BE2C (cell line): ENCODE data around the gene RTTN.

Experiments used
- DNase-seq: peaks from one replicate; pipeline ENCODE4 v3.0.0-alpha.2; 2020
- H3K27me3 ChIP-seq: fragments of 250-450 bp; sonication (Bioruptor Pico); 2 replicates; pipeline ENCODE4 v1.5.1; 2020; ENCODE audit warnings: mild to moderate bottlenecking
- H3K36me3 ChIP-seq: fragments of 250-450 bp; sonication (Bioruptor Pico); 2 replicates; pipeline ENCODE4 v1.5.1; 2020; ENCODE audit warnings: mild to moderate bottlenecking
- H3K4me1 ChIP-seq: fragments of 250-450 bp; sonication (Bioruptor Pico); 2 replicates; pipeline ENCODE4 v1.5.1; 2020
- H3K4me3 ChIP-seq: 2 replicates; pipeline ENCODE4 v1.5.1; 2011; ENCODE audit warnings: low read depth, low read length
- H3K9me3 ChIP-seq: fragments of 250-450 bp; sonication (Bioruptor Pico); 2 replicates; pipeline ENCODE4 v1.5.1; 2020
- TF ChIP-seq, protein P1 (sequence below): IDR thresholded peaks from 2 replicates; pipeline ENCODE4 v1.5.1; 2012; ENCODE audit warnings: mild to moderate bottlenecking, low read depth, low read length

RTTN gene

GRCh38 chr18:70089858-70090257, 115.6 kb downstream of the RTTN start:
- TF ChIP-seq, protein P1, sequence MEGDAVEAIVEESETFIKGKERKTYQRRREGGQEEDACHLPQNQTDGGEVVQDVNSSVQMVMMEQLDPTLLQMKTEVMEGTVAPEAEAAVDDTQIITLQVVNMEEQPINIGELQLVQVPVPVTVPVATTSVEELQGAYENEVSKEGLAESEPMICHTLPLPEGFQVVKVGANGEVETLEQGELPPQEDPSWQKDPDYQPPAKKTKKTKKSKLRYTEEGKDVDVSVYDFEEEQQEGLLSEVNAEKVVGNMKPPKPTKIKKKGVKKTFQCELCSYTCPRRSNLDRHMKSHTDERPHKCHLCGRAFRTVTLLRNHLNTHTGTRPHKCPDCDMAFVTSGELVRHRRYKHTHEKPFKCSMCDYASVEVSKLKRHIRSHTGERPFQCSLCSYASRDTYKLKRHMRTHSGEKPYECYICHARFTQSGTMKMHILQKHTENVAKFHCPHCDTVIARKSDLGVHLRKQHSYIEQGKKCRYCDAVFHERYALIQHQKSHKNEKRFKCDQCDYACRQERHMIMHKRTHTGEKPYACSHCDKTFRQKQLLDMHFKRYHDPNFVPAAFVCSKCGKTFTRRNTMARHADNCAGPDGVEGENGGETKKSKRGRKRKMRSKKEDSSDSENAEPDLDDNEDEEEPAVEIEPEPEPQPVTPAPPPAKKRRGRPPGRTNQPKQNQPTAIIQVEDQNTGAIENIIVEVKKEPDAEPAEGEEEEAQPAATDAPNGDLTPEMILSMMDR, result no peak
- Histone ChIP-seq H3K9me3 (no peaks in the 10 kb centered on the region), H3K36me3 (no peaks in the 10 kb centered on the region), H3K4me3 (no peak overlapping the region), H3K4me1 (no peaks in the 10 kb centered on the region), H3K27me3 (no peaks in the 10 kb centered on the region)
- no peak for DNase-seq

DNA sequence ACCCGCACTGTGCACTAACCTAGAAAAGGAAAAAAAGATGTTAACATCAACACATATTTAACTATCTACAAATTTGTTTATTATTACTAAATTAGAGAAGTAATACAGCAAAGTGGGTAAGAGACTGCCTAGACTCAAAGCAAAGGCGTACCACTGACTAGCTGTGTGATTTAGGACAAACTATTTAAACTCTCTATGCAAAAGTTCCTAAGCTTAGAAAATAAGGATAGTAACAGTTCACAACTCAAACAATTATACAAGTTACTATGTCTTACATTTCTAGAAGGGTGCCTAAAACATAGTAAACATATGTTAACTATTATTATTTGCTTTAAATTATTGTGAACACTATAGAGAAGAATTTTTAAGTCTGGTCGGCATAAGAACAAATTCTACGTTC, 119.4 kb downstream of the RTTN start:
- DNase-seq, result no peak
- Histone ChIP-seq H3K9me3 (no peaks in the 10 kb centered on the region), H3K27me3 (no peaks in the 10 kb centered on the region), H3K4me1 (no peaks in the 10 kb centered on the region), H3K4me3 (no peak overlapping the region), H3K36me3 (no peaks in the 10 kb centered on the region)
- TF ChIP-seq, protein P1, result no peak

DNA sequence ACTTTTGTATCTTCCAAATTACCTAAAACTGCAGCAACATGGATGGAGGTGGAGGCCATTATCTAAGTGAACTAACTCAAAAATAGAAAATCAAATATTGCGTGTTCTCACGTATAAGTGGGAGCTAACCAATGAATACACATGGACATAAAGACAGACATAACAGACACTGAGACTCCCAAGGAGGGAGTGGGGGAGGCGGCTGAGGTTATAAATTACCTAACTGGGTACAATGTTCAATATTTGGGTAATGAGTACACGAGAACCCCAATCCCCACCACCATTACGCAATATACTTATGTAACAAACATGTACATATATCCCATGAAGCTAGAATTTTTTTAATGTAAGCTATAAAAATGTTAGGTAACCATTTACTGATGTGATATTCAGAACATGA, 119.8 kb downstream of the RTTN start:
- no peaks in the 10 kb centered on the region for H3K36me3 ChIP-seq
- TF ChIP-seq, protein P1, result no peak
- no peak overlapping the region for H3K4me3 ChIP-seq
- DNase-seq, result no peak
- H3K9me3 ChIP-seq, result no peaks in the 10 kb centered on the region
- no peaks in the 10 kb centered on the region for H3K27me3 ChIP-seq
- no peaks in the 10 kb centered on the region for H3K4me1 ChIP-seq

- TF ChIP-seq, protein P1, result no peak
- Histone ChIP-seq H3K4me3 (no peak overlapping the region), H3K27me3 (no peaks in the 10 kb centered on the region), H3K4me1 (no peaks in the 10 kb centered on the region), H3K36me3 (no peaks in the 10 kb centered on the region), H3K9me3 (no peaks in the 10 kb centered on the region)
- DNase-seq, result no peak
Measured at GRCh38 chr18:70082430-70082829, 123.1 kb downstream of the RTTN start.

DNA sequence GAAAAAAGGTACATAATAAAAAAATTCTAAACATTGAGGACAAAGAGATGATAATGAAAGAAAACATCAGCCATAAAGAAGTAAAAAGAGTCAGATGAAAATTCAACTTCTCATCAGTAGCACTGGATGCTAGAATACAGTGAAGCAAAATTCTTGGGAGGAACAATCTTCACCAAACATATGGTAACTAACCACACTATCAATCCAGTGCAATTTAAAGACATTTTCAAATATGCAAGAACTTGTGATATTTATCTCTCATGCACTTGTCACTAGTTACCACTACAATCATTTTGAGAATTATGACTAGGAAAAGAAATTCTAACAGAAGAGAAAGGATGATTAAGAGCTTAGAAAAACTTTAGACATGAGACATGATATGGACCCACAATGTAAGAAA, 127.4 kb downstream of the RTTN start:
- Histone ChIP-seq H3K27me3 (no peaks in the 10 kb centered on the region), H3K4me1 (no peaks in the 10 kb centered on the region), H3K36me3 (no peaks in the 10 kb centered on the region), H3K9me3 (no peaks in the 10 kb centered on the region), H3K4me3 (no peak overlapping the region)
- TF ChIP-seq, protein P1, result no peak
- no peak for DNase-seq

- no peaks in the 10 kb centered on the region for H3K9me3 ChIP-seq
- no peaks in the 10 kb centered on the region for H3K36me3 ChIP-seq
- TF ChIP-seq, protein P1, result peak; percentile 8; the same call in 1 of the 2 replicates
- H3K27me3 ChIP-seq, result no peaks in the 10 kb centered on the region
- DNase-seq, result no peak
- H3K4me3 ChIP-seq, result no peak overlapping the region
- no peaks in the 10 kb centered on the region for H3K4me1 ChIP-seq
Measured at GRCh38 chr18:70075906-70076305, 129.6 kb downstream of the RTTN start.
